Loucy (cell line): ENCODE results near the gene CMTM3.

ENCODE experiments used
- H2AFZ ChIP-seq: fragments of 200-600 bp; sonication (generic); 2 replicates; pipeline ENCODE4 v1.6.0; 2016; ENCODE audit warnings: antibody characterized with exemption, mild to moderate bottlenecking, low read length, moderate library complexity
- H3F3A ChIP-seq: fragments of 200-600 bp; 2 replicates; pipeline ENCODE4 v1.6.0; 2016; ENCODE audit warnings: antibody characterized with exemption, low read depth, mild to moderate bottlenecking
- H3K27me3 ChIP-seq: fragments of 200-600 bp; sonication (generic); 2 replicates; pipeline ENCODE4 v1.6.1; 2014; ENCODE audit warnings: low read length, mild to moderate bottlenecking; ENCODE audit not compliant: insufficient read depth, poor library complexity, severe bottlenecking
- H3K36me3 ChIP-seq: fragments of 200-600 bp; sonication (generic); 2 replicates; pipeline ENCODE4 v1.6.1; 2016; ENCODE audit warnings: low read length; ENCODE audit not compliant: insufficient read depth
- H3K4me1 ChIP-seq: fragments of 200-600 bp; sonication (generic); 2 replicates; pipeline ENCODE4 v1.5.1; 2014; ENCODE audit warnings: low read length, mild to moderate bottlenecking; ENCODE audit not compliant: insufficient read depth, poor library complexity, severe bottlenecking
- H3K4me2 ChIP-seq: fragments of 200-600 bp; sonication (generic); 2 replicates; pipeline ENCODE4 v1.6.0; 2014; ENCODE audit warnings: antibody characterized with exemption, low read length, low read depth, mild to moderate bottlenecking; ENCODE audit not compliant: poor library complexity, severe bottlenecking
- H3K4me3 ChIP-seq: fragments of 200-600 bp; sonication (generic); 2 replicates; pipeline ENCODE4 v1.5.1; 2014; ENCODE audit warnings: low read length, mild to moderate bottlenecking, mixed read lengths; ENCODE audit not compliant: poor library complexity, severe bottlenecking
- H3K79me2 ChIP-seq: fragments of 200-600 bp; sonication (generic); 2 replicates; pipeline ENCODE4 v1.6.1; 2014; ENCODE audit warnings: low read length; ENCODE audit not compliant: insufficient read depth
- H3K9ac ChIP-seq: fragments of 200-600 bp; sonication (generic); 2 replicates; pipeline ENCODE4 v1.6.0; 2014; ENCODE audit warnings: mild to moderate bottlenecking, low read depth, low read length, moderate library complexity; ENCODE audit not compliant: poor library complexity, severe bottlenecking
- H3K9me2 ChIP-seq: fragments of 200-600 bp; sonication (generic); replicated peaks from 2 replicates; pipeline ENCODE4 v1.6.1; 2016; ENCODE audit warnings: low read depth, low read length, mixed read lengths
- H3K9me3 ChIP-seq: fragments of 200-600 bp; sonication (generic); 2 replicates; pipeline ENCODE4 v1.6.1; 2014; ENCODE audit warnings: mild to moderate bottlenecking, antibody characterized with exemption, low read length, low read depth; ENCODE audit not compliant: insufficient read depth
- H4K20me1 ChIP-seq: fragments of 200-600 bp; sonication (generic); 2 replicates; pipeline ENCODE4 v1.6.0; 2014; ENCODE audit warnings: antibody characterized with exemption, low read length, mild to moderate bottlenecking; ENCODE audit not compliant: insufficient read depth, poor library complexity, severe bottlenecking
- EZH2phosphoT487 ChIP-seq: fragments of 200-600 bp; IDR thresholded peaks from 2 replicates; pipeline ENCODE4 v1.6.1; 2018; ENCODE audit warnings: antibody characterized with exemption, mild to moderate bottlenecking, moderate library complexity, borderline replicate concordance
- TF ChIP-seq, protein P1 (sequence below): fragments of 200-600 bp; sonication (generic); conservative IDR thresholded peaks from 2 replicates; pipeline ENCODE4 v1.5.1; 2014; ENCODE audit warnings: mild to moderate bottlenecking, antibody characterized with exemption, low read length

The CMTM3 gene

GRCh38 chr16:66596986-66597848, 7.3 kb upstream of the CMTM3 start:
- Histone ChIP-seq H3K4me2 (no peak overlapping the region), H3K4me1 (no peaks in the 10 kb centered on the region)
- TF ChIP-seq, protein P1, sequence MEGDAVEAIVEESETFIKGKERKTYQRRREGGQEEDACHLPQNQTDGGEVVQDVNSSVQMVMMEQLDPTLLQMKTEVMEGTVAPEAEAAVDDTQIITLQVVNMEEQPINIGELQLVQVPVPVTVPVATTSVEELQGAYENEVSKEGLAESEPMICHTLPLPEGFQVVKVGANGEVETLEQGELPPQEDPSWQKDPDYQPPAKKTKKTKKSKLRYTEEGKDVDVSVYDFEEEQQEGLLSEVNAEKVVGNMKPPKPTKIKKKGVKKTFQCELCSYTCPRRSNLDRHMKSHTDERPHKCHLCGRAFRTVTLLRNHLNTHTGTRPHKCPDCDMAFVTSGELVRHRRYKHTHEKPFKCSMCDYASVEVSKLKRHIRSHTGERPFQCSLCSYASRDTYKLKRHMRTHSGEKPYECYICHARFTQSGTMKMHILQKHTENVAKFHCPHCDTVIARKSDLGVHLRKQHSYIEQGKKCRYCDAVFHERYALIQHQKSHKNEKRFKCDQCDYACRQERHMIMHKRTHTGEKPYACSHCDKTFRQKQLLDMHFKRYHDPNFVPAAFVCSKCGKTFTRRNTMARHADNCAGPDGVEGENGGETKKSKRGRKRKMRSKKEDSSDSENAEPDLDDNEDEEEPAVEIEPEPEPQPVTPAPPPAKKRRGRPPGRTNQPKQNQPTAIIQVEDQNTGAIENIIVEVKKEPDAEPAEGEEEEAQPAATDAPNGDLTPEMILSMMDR: no peak
- TF ChIP-seq EZH2phosphoT487: no peak

DNA sequence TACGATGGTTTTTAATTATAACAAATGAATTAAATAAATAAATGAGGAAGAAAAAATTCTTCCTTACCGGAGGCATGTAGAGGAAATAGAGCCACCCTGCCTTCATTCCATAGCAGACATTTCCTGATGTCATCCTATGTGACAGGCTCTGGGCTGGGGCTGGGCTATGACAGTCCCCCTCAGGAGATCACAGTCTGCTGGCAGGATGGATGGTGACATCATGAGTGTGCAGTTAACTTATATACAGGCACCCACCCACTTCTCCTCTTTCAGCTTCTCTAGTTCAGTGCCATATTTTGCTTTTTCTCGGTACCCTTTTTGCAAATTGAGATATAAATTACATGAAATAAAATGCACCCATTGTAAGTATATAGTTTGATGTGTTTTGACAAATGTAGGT, 6.4 kb upstream of the CMTM3 start:
- Histone ChIP-seq H3K4me1 (no peaks in the 10 kb centered on the region), H3K79me2 (no peaks in the 10 kb centered on the region), H3K9me3 (peaks cover 6% of the 10 kb centered on the region; the same call in 1 of the 2 replicates), H3K4me2 (no peak overlapping the region), H3F3A (no peaks in the 10 kb centered on the region; the same call in 1 of the 2 replicates), H3K9ac (no peak overlapping the region), H3K4me3 (no peak overlapping the region), H3K27me3 (no peaks in the 10 kb centered on the region), H3K9me2 (no peaks in the 10 kb centered on the region), H2AFZ (no peak overlapping the region), H4K20me1 (no peaks in the 10 kb centered on the region), H3K36me3 (no peaks in the 10 kb centered on the region)
- TF ChIP-seq EZH2phosphoT487: no peak
- TF ChIP-seq, protein P1: no peak

More at GRCh38 chr16:66596986-66597848, 7.3 kb upstream of the CMTM3 start:
- Histone ChIP-seq H2AFZ (peak overlapping the region; percentile 55; the same call in 1 of the 2 replicates), H3K9ac (no peak overlapping the region), H4K20me1 (no peaks in the 10 kb centered on the region), H3K9me3 (peaks cover 6% of the 10 kb centered on the region; the same call in 1 of the 2 replicates), H3K27me3 (no peaks in the 10 kb centered on the region), H3F3A (no peaks in the 10 kb centered on the region; the same call in 1 of the 2 replicates), H3K36me3 (no peaks in the 10 kb centered on the region), H3K9me2 (no peaks in the 10 kb centered on the region), H3K4me3 (no peak overlapping the region), H3K79me2 (no peaks in the 10 kb centered on the region)

- Histone ChIP-seq H2AFZ (no peak overlapping the region), H4K20me1 (no peaks in the 10 kb centered on the region), H3F3A (peaks cover 3% of the 10 kb centered on the region; the same call in 1 of the 2 replicates), H3K9ac (no peak overlapping the region), H3K4me2 (no peak overlapping the region), H3K9me3 (peaks cover 6% of the 10 kb centered on the region; the same call in 1 of the 2 replicates), H3K4me3 (no peak overlapping the region), H3K27me3 (no peaks in the 10 kb centered on the region), H3K4me1 (peaks cover 8% of the 10 kb centered on the region), H3K79me2 (peaks cover under 1% of the 10 kb centered on the region; the same call in 1 of the 2 replicates), H3K36me3 (no peaks in the 10 kb centered on the region), H3K9me2 (no peaks in the 10 kb centered on the region)
- TF ChIP-seq, protein P1: no peak
- no peak for TF ChIP-seq EZH2phosphoT487
Observed at GRCh38 chr16:66599726-66600125, 4.8 kb upstream of the CMTM3 start.
